OCI-LY7 (cell line): ENCODE measurements around the gene NRP1. TPM values are rescaled to one million over a fixed set of nuclear protein-coding genes. Genes with fewer than 3 reads are reported as not detected.

ENCODE experiments used
- BruUV-seq: library from RNA; stranded (reverse); fragments of 400-500 nt; replicated peaks from 2 replicates; lab custom pipeline; 2021; lab: Mats Ljungman, UMichigan
- CTCF ChIA-PET: fragments of 300-600 bp; sonication (Branson Sonifier 250); formaldehyde crosslinking; loops from one replicate; lab custom pipeline; 2022; ENCODE audit warnings: antibody characterized with exemption; ENCODE audit not compliant: unreplicated experiment; lab: Charles Lee
- POLR2A ChIA-PET: fragments of 300-600 bp; sonication (Branson Sonifier 250); formaldehyde crosslinking; loops from one replicate; lab custom pipeline; 2022; ENCODE audit warnings: antibody characterized with exemption; lab: Charles Lee
- DNase-seq: peaks from one replicate; pipeline ENCODE4 v3.0.0-alpha.2; 2015; ENCODE audit warnings: low spot score
- H2AFZ ChIP-seq: fragments of 200-600 bp; sonication (generic), shearing (Covaris generic); 2 replicates; pipeline ENCODE4 v1.6.1; 2014; ENCODE audit warnings: mild to moderate bottlenecking, antibody characterized with exemption, low read length, moderate library complexity
- H3K27ac ChIP-seq: fragments of 200-600 bp; sonication (generic); 2 replicates; pipeline ENCODE4 v1.5.1; 2014; ENCODE audit warnings: mixed run types, low read depth, mild to moderate bottlenecking, moderate library complexity, low read length, inconsistent platforms; ENCODE audit not compliant: poor library complexity, severe bottlenecking
- H3K36me3 ChIP-seq: fragments of 200-600 bp; sonication (generic); 2 replicates; pipeline ENCODE4 v1.6.1; 2014; ENCODE audit warnings: mild to moderate bottlenecking, antibody characterized with exemption, low read length, moderate library complexity, mixed read lengths; ENCODE audit not compliant: insufficient read depth
- H3K4me1 ChIP-seq: fragments of 200-600 bp; sonication (generic); 2 replicates; pipeline ENCODE4 v1.5.1; 2014; ENCODE audit warnings: mild to moderate bottlenecking, low read length; ENCODE audit not compliant: insufficient read depth, poor library complexity, severe bottlenecking
- H3K4me2 ChIP-seq: fragments of 200-600 bp; sonication (generic); 2 replicates; pipeline ENCODE4 v1.6.1; 2014; ENCODE audit warnings: mild to moderate bottlenecking, low read length
- H3K4me3 ChIP-seq: fragments of 200-600 bp; sonication (generic); 2 replicates; pipeline ENCODE4 v1.5.1; 2014; ENCODE audit warnings: mild to moderate bottlenecking, low read depth, low read length; ENCODE audit not compliant: poor library complexity, severe bottlenecking
- H3K79me2 ChIP-seq: fragments of 200-600 bp; sonication (generic); 2 replicates; pipeline ENCODE4 v1.6.1; 2016; ENCODE audit warnings: low read depth, mild to moderate bottlenecking, low read length, moderate library complexity, mixed read lengths; ENCODE audit not compliant: insufficient read depth
- H3K9me2 ChIP-seq: fragments of 200-600 bp; sonication (generic); 2 replicates; pipeline ENCODE4 v1.6.1; 2016; ENCODE audit warnings: mild to moderate bottlenecking, low read length, mixed read lengths; ENCODE audit not compliant: insufficient read depth
- H3K9me3 ChIP-seq: fragments of 200-600 bp; sonication (generic); 2 replicates; pipeline ENCODE4 v1.6.1; 2014; ENCODE audit warnings: mild to moderate bottlenecking, mixed run types, low read length, mixed read lengths
- H4K20me1 ChIP-seq: fragments of 200-600 bp; sonication (generic); 2 replicates; pipeline ENCODE4 v1.6.1; 2014; ENCODE audit warnings: mild to moderate bottlenecking, antibody characterized with exemption, low read length, moderate library complexity, mixed read lengths; ENCODE audit not compliant: insufficient read depth
- CTCF ChIP-seq: fragments of 200-600 bp; sonication (generic); conservative IDR thresholded peaks from 2 replicates; pipeline ENCODE4 v1.5.1; 2014; ENCODE audit warnings: mild to moderate bottlenecking, antibody characterized with exemption, low read length, moderate library complexity, mixed read lengths
- EZH2phosphoT487 ChIP-seq: fragments of 200-600 bp; sonication (generic); IDR thresholded peaks from 2 replicates; pipeline ENCODE4 v1.6.1; 2018; ENCODE audit warnings: low read depth, borderline replicate concordance, mild to moderate bottlenecking, mixed run types, antibody characterized with exemption, low read length, moderate library complexity, mixed read lengths
- intact Hi-C: fragments of 100-400 bp; cut with micrococcal nuclease; formaldehyde crosslinking; loops from one replicate; pipeline ENCODE4 v1.10.0; 2022; ENCODE audit not compliant: unreplicated experiment
- total RNA-seq, 2 experiments: library from RNA; depleted of rRNA in 1 of 2; stranded (reverse); fragments of >200 nt in 1 of 2; shearing (Covaris generic) in 1 of 2; gene quantifications; 2 replicates each; pipeline ENCODE4 v1.2.3, GENCODE V29; 2014 to 2022

The NRP1 gene
- total RNA-seq, 2 experiments from 2014 or later: not detected

- no peak for DNase-seq
- Histone ChIP-seq H3K27ac (no peak overlapping the region), H3K36me3 (no peaks in the 10 kb centered on the region), H3K9me3 (no peaks in the 10 kb centered on the region), H3K9me2 (no peaks in the 10 kb centered on the region), H3K4me2 (no peak overlapping the region), H3K4me1 (no peaks in the 10 kb centered on the region), H3K4me3 (no peak overlapping the region), H4K20me1 (no peaks in the 10 kb centered on the region), H3K79me2 (no peaks in the 10 kb centered on the region), H2AFZ (no peak overlapping the region)
- intact Hi-C loops: no loop called here
- no TSS peak for BruUV-seq
- ChIA-PET CTCF (no interaction called here), POLR2A (no interaction called here)
- no peak for TF ChIP-seq CTCF
- no peak for TF ChIP-seq EZH2phosphoT487
Measured at GRCh38 chr10:33325929-33326328, 8.5 kb downstream of the NRP1 start.

GRCh38 chr10:33323721-33324120 lies 10.7 kb downstream of the NRP1 start:
- POLR2A ChIA-PET: interaction anchor here (0.7 kb wide), 1 partner anchor 556 kb away, joined by 4 read pairs; no protein-coding TSS in a partner anchor
- CTCF ChIA-PET: no interaction called here
- intact Hi-C loops: no loop called here

GRCh38 chr10:33321516-33321915 lies 13.0 kb downstream of the NRP1 start:
- CTCF ChIA-PET: no interaction called here
- no peaks in the 10 kb centered on the region for H3K9me2 ChIP-seq
- no peak overlapping the region for H2AFZ ChIP-seq
- no peak overlapping the region for H3K4me3 ChIP-seq
- TF ChIP-seq CTCF: no peak
- no peak for TF ChIP-seq EZH2phosphoT487
- intact Hi-C loops: no loop called here
- BruUV-seq: no TSS peak
- H4K20me1 ChIP-seq: no peaks in the 10 kb centered on the region
- no peaks in the 10 kb centered on the region for H3K36me3 ChIP-seq
- no peak overlapping the region for H3K27ac ChIP-seq
- H3K4me2 ChIP-seq: no peak overlapping the region
- no peak for DNase-seq
- H3K9me3 ChIP-seq: no peaks in the 10 kb centered on the region
- H3K79me2 ChIP-seq: no peaks in the 10 kb centered on the region
- POLR2A ChIA-PET: no interaction called here
- H3K4me1 ChIP-seq: no peaks in the 10 kb centered on the region

More at GRCh38 chr10:33323721-33324120, 10.7 kb downstream of the NRP1 start:
- Histone ChIP-seq H3K9me2 (no peaks in the 10 kb centered on the region), H3K9me3 (no peaks in the 10 kb centered on the region), H3K4me1 (no peaks in the 10 kb centered on the region), H3K27ac (no peak overlapping the region), H3K4me3 (no peak overlapping the region), H3K4me2 (no peak overlapping the region), H3K79me2 (no peaks in the 10 kb centered on the region), H2AFZ (no peak overlapping the region), H3K36me3 (no peaks in the 10 kb centered on the region), H4K20me1 (no peaks in the 10 kb centered on the region)
- BruUV-seq: no TSS peak
- DNase-seq: no peak
- no peak for TF ChIP-seq CTCF
- TF ChIP-seq EZH2phosphoT487: no peak
